RWPE1 (cell line): ENCODE results near the gene BOLA1.
A peak's percentile ranks its signal among the peaks of the same experiment; 100 is the strongest.
"Not testable (repeated sequence)": the region's sequence is repeated elsewhere in the genome, so short reads cannot be mapped to it uniquely, and the experiment has no call there.

ENCODE experiments used
- CTCF ChIA-PET: fragments of 350-600 bp; sonication (Branson Sonifier 250); formaldehyde crosslinking; extraction: SDS; loops from one replicate; lab custom pipeline; 2021; lab: Yijun Ruan, JAX
- POLR2A ChIA-PET: fragments of 400-600 bp; formaldehyde crosslinking; extraction: SDS; loops from one replicate; lab custom pipeline; 2020; ENCODE audit warnings: antibody characterized with exemption; ENCODE audit not compliant: low non-redundant PET; lab: Yijun Ruan, JAX
- DNase-seq: peaks from one replicate; pipeline ENCODE4 v3.0.0; 2012; ENCODE audit warnings: low spot score
- H3K27ac ChIP-seq: fragments of 450-650 bp; 2 replicates; pipeline ENCODE4 v1.5.1; 2017
- TF ChIP-seq, protein P1 (sequence below): fragments of 450-650 bp; conservative IDR thresholded peaks from 2 replicates; pipeline ENCODE4 v1.5.1; 2017; ENCODE audit warnings: low read depth, mild to moderate bottlenecking

BOLA1 gene

GRCh38 chr1:149932474-149932873 lies 33.1 kb downstream of the BOLA1 start:
- TF ChIP-seq, protein P1, sequence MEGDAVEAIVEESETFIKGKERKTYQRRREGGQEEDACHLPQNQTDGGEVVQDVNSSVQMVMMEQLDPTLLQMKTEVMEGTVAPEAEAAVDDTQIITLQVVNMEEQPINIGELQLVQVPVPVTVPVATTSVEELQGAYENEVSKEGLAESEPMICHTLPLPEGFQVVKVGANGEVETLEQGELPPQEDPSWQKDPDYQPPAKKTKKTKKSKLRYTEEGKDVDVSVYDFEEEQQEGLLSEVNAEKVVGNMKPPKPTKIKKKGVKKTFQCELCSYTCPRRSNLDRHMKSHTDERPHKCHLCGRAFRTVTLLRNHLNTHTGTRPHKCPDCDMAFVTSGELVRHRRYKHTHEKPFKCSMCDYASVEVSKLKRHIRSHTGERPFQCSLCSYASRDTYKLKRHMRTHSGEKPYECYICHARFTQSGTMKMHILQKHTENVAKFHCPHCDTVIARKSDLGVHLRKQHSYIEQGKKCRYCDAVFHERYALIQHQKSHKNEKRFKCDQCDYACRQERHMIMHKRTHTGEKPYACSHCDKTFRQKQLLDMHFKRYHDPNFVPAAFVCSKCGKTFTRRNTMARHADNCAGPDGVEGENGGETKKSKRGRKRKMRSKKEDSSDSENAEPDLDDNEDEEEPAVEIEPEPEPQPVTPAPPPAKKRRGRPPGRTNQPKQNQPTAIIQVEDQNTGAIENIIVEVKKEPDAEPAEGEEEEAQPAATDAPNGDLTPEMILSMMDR, result no peak
- no peak for DNase-seq
- H3K27ac ChIP-seq, result no peak overlapping the region
- CTCF ChIA-PET, result interaction anchor here (0.6 kb wide), 1 partner anchor 199 kb away, joined by 3 read pairs; no protein-coding TSS in a partner anchor
- POLR2A ChIA-PET, result no interaction called here

GRCh38 chr1:149933208-149933607 lies 33.8 kb downstream of the BOLA1 start:
- DNase-seq, result no peak
- POLR2A ChIA-PET, result no interaction called here
- TF ChIP-seq, protein P1, result no peak
- CTCF ChIA-PET, result no interaction called here
- H3K27ac ChIP-seq, result no peak overlapping the region; the same call in 1 of the 2 replicates

GRCh38 chr1:149934356-149934755 lies 35.0 kb downstream of the BOLA1 start:
- ChIA-PET POLR2A (no interaction called here), CTCF (interaction anchor here (0.6 kb wide), 1 partner anchor 30 kb away, joined by 3 read pairs; no protein-coding TSS in a partner anchor)
- TF ChIP-seq, protein P1, result no peak
- peak overlapping the region; percentile 9; the same call in 1 of the 2 replicates for H3K27ac ChIP-seq
- DNase-seq, result no peak

GRCh38 chr1:149936170-149936991 lies 37.0 kb downstream of the BOLA1 start, which contains the start of gene MTMR11:
MTMR11 (minus strand) TSS chr1:149936879; CDS start chr1:149936647, 232 bp downstream.
- TF ChIP-seq, protein P1, result no peak
- peak within 1 kb of the TSS; percentile 96 for H3K27ac ChIP-seq
- CTCF ChIA-PET, result no interaction called here

GRCh38 chr1:149936992-149937705 lies 37.8 kb downstream of the BOLA1 start:
- ChIA-PET POLR2A (interaction anchor here (1.3 kb wide), 1 partner anchor 49 kb away, joined by 8 read pairs; a partner anchor contains a TSS), CTCF (interaction anchor here (0.7 kb wide), 1 partner anchor 113 kb away, joined by 3 read pairs; no protein-coding TSS in a partner anchor)
- TF ChIP-seq, protein P1, result no peak
- peak overlapping the region; percentile 96 for H3K27ac ChIP-seq
- DNase-seq, result peak; percentile 90

More at GRCh38 chr1:149936170-149936991, 37.0 kb downstream of the BOLA1 start, which contains the start of gene MTMR11:
- DNase-seq, result peak; percentile 51
- POLR2A ChIA-PET, result no interaction called here

- H3K27ac ChIP-seq, result peak overlapping the region; percentile 96
- POLR2A ChIA-PET, result interaction anchor here (1.3 kb wide), 1 partner anchor 50 kb away, joined by 8 read pairs; a partner anchor contains a TSS
- TF ChIP-seq, protein P1, result no peak
- CTCF ChIA-PET, result interaction anchor here (0.7 kb wide), 1 partner anchor 113 kb away, joined by 3 read pairs; no protein-coding TSS in a partner anchor
- no peak for DNase-seq
Observed at GRCh38 chr1:149937759-149938158, 38.4 kb downstream of the BOLA1 start.

- POLR2A ChIA-PET, result interaction anchor here (1.0 kb wide), 1 partner anchor 10 kb away, joined by 3 read pairs; no protein-coding TSS in a partner anchor
- CTCF ChIA-PET, DNase-seq: not testable (repeated sequence)
- peak overlapping the region; percentile 96 for H3K27ac ChIP-seq
Observed at GRCh38 chr1:149938668-149939003, 39.3 kb downstream of the BOLA1 start.
